Memory B cell (primary cell): ENCODE measurements around the gene CALHM5.

Experiments used
- ATAC-seq: fragments of 150-1000 bp; cut with Tn5 transposase; 2 replicates; pipeline ENCODE4 v1.10.0; 2021; ENCODE audit warnings: low read depth, mild to moderate bottlenecking, moderate library complexity
- DNase-seq, 2 donors: peaks; one replicate each; pipeline ENCODE4 v3.0.0; 2022; ENCODE audit warnings: low spot score in 2 of 2
- H3K27ac Mint-ChIP-seq: one replicate; pipeline ENCODE4 v1.8.0; 2022; ENCODE audit warnings: mild to moderate bottlenecking, moderate library complexity, mixed read lengths
- H3K27me3 Mint-ChIP-seq: one replicate; pipeline ENCODE4 v1.8.0; 2022; ENCODE audit warnings: mixed read lengths
- H3K36me3 Mint-ChIP-seq: one replicate; pipeline ENCODE4 v1.8.0; 2022; ENCODE audit warnings: mild to moderate bottlenecking, mixed read lengths
- H3K4me1 Mint-ChIP-seq: one replicate; pipeline ENCODE4 v1.8.0; 2022; ENCODE audit warnings: mixed read lengths
- H3K4me3 Mint-ChIP-seq: one replicate; pipeline ENCODE4 v1.8.0; 2022; ENCODE audit warnings: mild to moderate bottlenecking, moderate library complexity, mixed read lengths
- H3K9me3 Mint-ChIP-seq: one replicate; pipeline ENCODE4 v1.8.0; 2022; ENCODE audit warnings: mixed read lengths

Gene CALHM5

DNA sequence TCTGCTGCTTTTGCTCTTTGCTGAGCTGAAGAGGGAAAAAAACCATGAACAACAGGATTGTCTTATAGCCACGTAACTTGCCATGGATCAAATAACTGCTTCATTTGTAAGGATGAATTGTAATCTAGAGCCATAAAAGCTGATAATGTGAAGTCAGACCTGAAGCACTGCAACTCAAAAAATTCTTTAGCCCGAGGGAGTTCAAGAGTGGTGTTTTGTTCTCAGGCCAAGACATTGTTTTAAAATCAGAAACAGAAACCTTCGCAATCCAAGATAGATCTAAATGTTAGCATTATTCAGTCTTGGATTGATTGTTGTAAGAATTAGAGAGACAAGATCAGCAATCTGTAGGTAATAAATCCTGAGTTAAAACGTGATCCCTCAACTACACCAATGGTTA lies 34.2 kb downstream of the CALHM5 start, which contains the start of gene TRAPPC3L:
Gene TRAPPC3L (minus strand): TSS at position 34 of the 400 bp plus-strand sequence. CDS start 170 bp downstream, outside the sequence.
- H3K27me3 Mint-ChIP-seq, result peaks cover 5% of the 10 kb centered on the region
- ATAC-seq, result no peak
- no peak for DNase-seq
- no peaks in the 10 kb centered on the region for H3K9me3 Mint-ChIP-seq
- H3K36me3 Mint-ChIP-seq, result no peaks in the 10 kb centered on the region
- H3K27ac Mint-ChIP-seq, result no peak within 1 kb of the TSS
- no peaks in the 10 kb centered on the region for H3K4me1 Mint-ChIP-seq
- H3K4me3 Mint-ChIP-seq, result no peak within 1 kb of the TSS

GRCh38 chr6:116547358-116547757 lies 35.9 kb downstream of the CALHM5 start:
- Mint-ChIP-seq H3K4me3 (no peak overlapping the region), H3K4me1 (no peaks in the 10 kb centered on the region), H3K27me3 (peaks cover 2% of the 10 kb centered on the region), H3K27ac (no peak overlapping the region), H3K9me3 (no peaks in the 10 kb centered on the region), H3K36me3 (no peaks in the 10 kb centered on the region)
- ATAC-seq (no peak), DNase-seq (no peak)

GRCh38 chr6:116550796-116551195 lies 39.4 kb downstream of the CALHM5 start:
- Mint-ChIP-seq H3K4me3 (no peak overlapping the region), H3K27me3 (peaks cover 2% of the 10 kb centered on the region), H3K4me1 (no peaks in the 10 kb centered on the region), H3K36me3 (no peaks in the 10 kb centered on the region), H3K9me3 (no peaks in the 10 kb centered on the region), H3K27ac (no peak overlapping the region)
- ATAC-seq (no peak), DNase-seq (no peak)

- H3K27ac Mint-ChIP-seq, result no peak within 1 kb of the TSS
- no peak for DNase-seq
- no peaks in the 10 kb centered on the region for H3K4me1 Mint-ChIP-seq
- H3K4me3 Mint-ChIP-seq, result no peak within 1 kb of the TSS
- H3K9me3 Mint-ChIP-seq, result no peaks in the 10 kb centered on the region
- no peaks in the 10 kb centered on the region for H3K36me3 Mint-ChIP-seq
- H3K27me3 Mint-ChIP-seq, result no peaks in the 10 kb centered on the region
- ATAC-seq, result no peak
Observed at GRCh38 chr6:116553451-116553850, 42.0 kb downstream of the CALHM5 start, which contains the start of gene CALHM4. TSS of gene CALHM4 (plus strand) at chr6:116553751. CDS start at chr6:116553794, 43 bp downstream.

DNA sequence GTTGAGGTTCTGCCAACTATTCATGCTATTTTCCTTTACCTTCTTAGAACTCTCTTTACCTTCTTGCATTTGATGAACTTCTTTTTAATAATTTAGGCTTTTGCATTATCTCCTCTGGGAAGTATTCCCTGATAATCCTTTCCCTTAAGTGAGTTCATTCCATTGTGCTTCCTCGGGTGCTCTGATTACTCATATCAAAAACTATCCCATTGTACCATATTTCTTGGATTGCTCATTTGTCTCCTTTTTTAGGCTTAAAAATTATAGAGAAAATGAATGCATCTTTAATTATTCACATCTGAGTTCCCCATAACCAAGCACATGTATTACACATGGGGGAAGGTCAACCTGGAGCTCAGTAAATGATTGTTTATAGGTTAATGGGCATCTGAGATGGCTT lies 44.6 kb downstream of the CALHM5 start:
- H3K36me3 Mint-ChIP-seq, result no peaks in the 10 kb centered on the region
- no peak overlapping the region for H3K4me3 Mint-ChIP-seq
- DNase-seq (no peak), ATAC-seq (no peak)
- no peaks in the 10 kb centered on the region for H3K4me1 Mint-ChIP-seq
- H3K9me3 Mint-ChIP-seq, result no peaks in the 10 kb centered on the region
- H3K27me3 Mint-ChIP-seq, result no peaks in the 10 kb centered on the region
- H3K27ac Mint-ChIP-seq, result no peak overlapping the region

DNA sequence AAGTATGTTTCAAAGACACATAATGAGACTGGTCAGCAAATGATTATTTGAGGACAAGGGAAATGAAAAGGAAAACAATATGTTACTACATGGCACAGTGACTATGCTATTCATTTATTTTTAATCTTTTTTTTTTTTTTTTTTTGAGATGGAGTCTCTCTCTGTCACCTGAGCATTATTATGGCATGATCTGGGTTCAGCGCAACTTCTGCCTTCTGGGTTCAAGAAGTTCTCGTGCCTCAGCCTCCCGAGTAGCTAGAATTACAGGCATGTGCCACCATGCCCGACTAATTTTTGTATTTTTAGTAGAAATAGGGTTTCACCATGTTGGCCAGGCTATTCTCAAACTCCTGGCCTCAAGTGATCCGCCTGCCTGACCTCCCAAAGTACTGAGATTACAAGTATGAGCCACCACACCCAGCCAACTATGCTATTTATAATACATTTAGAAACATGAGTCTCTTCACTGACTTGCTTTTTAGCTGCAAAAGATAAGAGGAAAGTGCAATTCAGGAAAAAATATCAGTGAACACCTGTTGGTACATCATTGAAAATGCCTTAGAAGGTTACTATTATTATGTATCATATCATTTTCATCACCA lies 45.5 kb downstream of the CALHM5 start:
- Mint-ChIP-seq H3K9me3 (no peaks in the 10 kb centered on the region), H3K27ac (no peak overlapping the region), H3K4me3 (no peak overlapping the region), H3K4me1 (peaks cover 2% of the 10 kb centered on the region), H3K36me3 (no peaks in the 10 kb centered on the region), H3K27me3 (no peaks in the 10 kb centered on the region)
- DNase-seq (no peak), ATAC-seq (no peak)

- DNase-seq, result no peak
- H3K4me1 Mint-ChIP-seq, result peaks cover 2% of the 10 kb centered on the region
- ATAC-seq, result no peak
- no peak overlapping the region for H3K27ac Mint-ChIP-seq
- H3K4me3 Mint-ChIP-seq, result no peak overlapping the region
- H3K36me3 Mint-ChIP-seq, result no peaks in the 10 kb centered on the region
- H3K9me3 Mint-ChIP-seq, result no peaks in the 10 kb centered on the region
- peaks cover 3% of the 10 kb centered on the region for H3K27me3 Mint-ChIP-seq
Observed at GRCh38 chr6:116557893-116558292, 46.5 kb downstream of the CALHM5 start.

DNA sequence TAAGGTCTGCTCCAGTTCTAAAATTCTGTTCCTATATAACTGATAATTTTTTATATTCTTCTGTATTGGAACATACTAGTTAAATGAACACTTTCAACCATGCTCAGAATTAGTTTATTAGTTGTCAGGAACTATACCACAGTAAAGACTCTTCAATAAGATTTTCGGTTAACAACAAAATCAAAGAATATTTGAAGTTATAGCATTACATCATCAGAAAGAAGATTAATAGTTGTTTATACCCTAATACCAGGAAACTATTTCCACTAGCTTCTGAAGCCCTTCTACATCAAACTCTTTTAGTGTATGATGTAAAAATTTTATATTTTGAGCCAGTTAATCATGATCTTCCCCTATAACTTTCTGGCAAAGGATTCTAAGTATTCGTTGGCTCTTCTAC lies 48.7 kb downstream of the CALHM5 start:
- DNase-seq (no peak), ATAC-seq (no peak)
- Mint-ChIP-seq H3K9me3 (no peaks in the 10 kb centered on the region), H3K4me3 (no peak overlapping the region), H3K4me1 (peaks cover 2% of the 10 kb centered on the region), H3K27me3 (peaks cover 8% of the 10 kb centered on the region), H3K36me3 (no peaks in the 10 kb centered on the region), H3K27ac (no peak overlapping the region)

DNA sequence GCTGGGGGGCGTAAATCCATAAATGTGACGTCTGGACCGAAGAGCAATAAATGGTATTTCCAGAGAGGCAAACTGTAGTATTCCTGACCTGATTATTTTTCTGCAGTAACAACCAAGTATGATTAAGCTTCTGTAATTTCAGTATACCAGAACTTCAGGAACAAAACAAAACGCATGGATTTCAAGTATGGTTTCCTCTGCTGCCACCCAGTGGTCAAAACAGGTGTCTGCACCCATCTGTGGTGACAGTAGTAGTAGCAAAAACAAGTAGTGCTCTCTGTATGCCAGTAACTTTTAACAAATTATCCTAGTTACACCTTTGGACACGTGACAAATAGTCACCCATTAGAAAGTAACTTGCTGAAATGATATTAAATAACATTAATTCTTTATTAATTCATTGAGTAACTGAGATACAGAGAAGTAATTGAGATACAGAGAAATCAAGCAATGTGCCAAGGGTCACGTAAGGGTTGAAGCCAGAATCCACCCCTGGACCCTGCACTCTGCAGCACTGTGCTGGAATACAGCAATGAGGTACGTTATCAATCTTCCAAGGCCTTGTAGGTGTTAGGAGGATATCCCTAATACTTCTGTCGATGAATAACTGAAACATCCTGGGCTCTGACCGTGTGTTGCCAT lies 50.1 kb downstream of the CALHM5 start:
- DNase-seq (peak; percentile 61 to 64), ATAC-seq (peak; percentile 74)
- H3K4me1 Mint-ChIP-seq, result peaks cover 2% of the 10 kb centered on the region
- no peak overlapping the region for H3K27ac Mint-ChIP-seq
- H3K27me3 Mint-ChIP-seq, result peaks cover 8% of the 10 kb centered on the region
- H3K36me3 Mint-ChIP-seq, result no peaks in the 10 kb centered on the region
- no peaks in the 10 kb centered on the region for H3K9me3 Mint-ChIP-seq
- no peak overlapping the region for H3K4me3 Mint-ChIP-seq

GRCh38 chr6:116562019-116562403 lies 50.6 kb downstream of the CALHM5 start:
- H3K36me3 Mint-ChIP-seq, result no peaks in the 10 kb centered on the region
- H3K4me3 Mint-ChIP-seq, result no peak overlapping the region
- H3K27me3 Mint-ChIP-seq, result peaks cover 8% of the 10 kb centered on the region
- DNase-seq, result no peak
- peaks cover 2% of the 10 kb centered on the region for H3K4me1 Mint-ChIP-seq
- no peak for ATAC-seq
- H3K27ac Mint-ChIP-seq, result no peak overlapping the region
- no peaks in the 10 kb centered on the region for H3K9me3 Mint-ChIP-seq

DNA sequence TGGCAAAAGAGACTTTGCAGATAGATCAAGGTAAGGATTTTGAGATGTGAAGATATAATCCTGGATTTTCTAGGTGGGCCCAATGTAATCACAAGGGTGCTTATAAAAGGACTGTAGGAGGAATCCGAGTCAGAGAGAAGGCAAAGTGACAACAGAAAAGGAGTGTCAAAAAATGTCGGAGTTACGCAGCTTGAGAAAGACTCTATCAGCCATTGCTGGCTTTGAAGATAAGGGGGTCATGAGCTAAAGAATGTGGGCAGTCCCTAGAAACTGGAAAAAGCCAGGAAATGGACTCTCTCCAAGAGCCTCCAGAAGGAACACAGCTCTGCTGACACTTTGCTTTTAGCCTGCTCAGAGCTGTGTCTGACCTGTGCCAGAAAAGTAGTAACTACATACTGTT lies 51.2 kb downstream of the CALHM5 start:
- Mint-ChIP-seq H3K36me3 (no peaks in the 10 kb centered on the region), H3K4me1 (peaks cover 2% of the 10 kb centered on the region), H3K9me3 (no peaks in the 10 kb centered on the region), H3K27ac (no peak overlapping the region), H3K27me3 (peaks cover 8% of the 10 kb centered on the region), H3K4me3 (no peak overlapping the region)
- DNase-seq (no peak), ATAC-seq (no peak)

DNA sequence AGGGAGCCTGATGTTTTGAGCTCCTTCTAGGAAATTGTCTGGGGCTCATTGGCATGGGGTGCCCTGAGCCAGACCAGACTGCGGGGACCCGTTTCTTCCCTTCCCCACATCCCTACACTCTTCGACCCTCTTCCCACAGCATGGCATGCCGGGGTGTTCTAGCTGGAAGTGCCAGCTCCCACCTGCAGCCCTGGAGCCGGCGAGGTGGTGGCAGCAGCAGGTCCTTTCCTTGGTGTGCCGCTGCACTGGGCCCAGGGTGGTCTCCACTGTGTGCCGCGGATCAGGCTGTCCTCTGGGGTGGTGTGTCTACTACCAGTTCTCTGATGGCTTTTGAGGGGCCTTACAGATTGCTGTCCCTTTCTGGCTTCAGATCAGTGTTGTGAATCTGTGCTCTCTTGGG lies 52.4 kb downstream of the CALHM5 start:
- DNase-seq (no peak), ATAC-seq (no peak)
- Mint-ChIP-seq H3K27ac (no peak overlapping the region), H3K9me3 (no peaks in the 10 kb centered on the region), H3K36me3 (no peaks in the 10 kb centered on the region), H3K4me1 (peaks cover 3% of the 10 kb centered on the region), H3K4me3 (no peak overlapping the region), H3K27me3 (peaks cover 8% of the 10 kb centered on the region)

- DNase-seq, result no peak
- Mint-ChIP-seq H3K4me1 (peaks cover 7% of the 10 kb centered on the region), H3K36me3 (no peaks in the 10 kb centered on the region), H3K9me3 (no peaks in the 10 kb centered on the region), H3K27ac (no peak overlapping the region), H3K27me3 (peaks cover 8% of the 10 kb centered on the region), H3K4me3 (no peak overlapping the region)
- ATAC-seq, result no peak
Observed at GRCh38 chr6:116564311-116564710, 52.9 kb downstream of the CALHM5 start.

GRCh38 chr6:116564921-116565872 lies 53.8 kb downstream of the CALHM5 start:
- Mint-ChIP-seq H3K27me3 (peaks cover 8% of the 10 kb centered on the region), H3K36me3 (no peaks in the 10 kb centered on the region), H3K27ac (no peak overlapping the region), H3K4me3 (peak overlapping the region; percentile 39), H3K4me1 (peaks cover 7% of the 10 kb centered on the region), H3K9me3 (no peaks in the 10 kb centered on the region)
- DNase-seq, result no peak
- peak; percentile 43 for ATAC-seq
